B cell (primary cell): ENCODE results near the gene AGTRAP. TPM values are rescaled to one million over a fixed set of nuclear protein-coding genes. Genes with fewer than 3 reads are reported as not detected.

ENCODE experiments used
- ATAC-seq: fragments of 200-7000 bp; cut with Tn5 transposase; one replicate; pipeline ENCODE4 v1.10.0; 2021; ENCODE audit warnings: low read depth, mild to moderate bottlenecking, moderate number of reproducible peaks, moderate library complexity
- CTCF ChIA-PET: fragments of 350-600 bp; sonication (Branson Sonifier 250); formaldehyde crosslinking; loops from one replicate; lab custom pipeline; 2021; ENCODE audit warnings: antibody characterized with exemption, inconsistent platforms; lab: Charles Lee
- POLR2A ChIA-PET: fragments of 350-600 bp; sonication (Branson Sonifier 250); formaldehyde crosslinking; loops from one replicate; lab custom pipeline; 2021; ENCODE audit warnings: antibody characterized with exemption; lab: Charles Lee
- DNase-seq: peaks from one replicate; pipeline ENCODE4 v3.0.0; 2013
- H2AFZ ChIP-seq: 2 replicates; pipeline ENCODE4 v1.6.1; 2012; ENCODE audit warnings: mild to moderate bottlenecking, low read depth, low read length; ENCODE audit not compliant: insufficient read depth, poor library complexity, severe bottlenecking
- H3K27ac ChIP-seq, 2 donors: 1 replicate in 1 of 2; 2 replicates in 1 of 2; pipeline ENCODE4 v1.5.1; 2012 to 2013; ENCODE audit warnings: low read length in 2 of 2, mild to moderate bottlenecking in 2 of 2, moderate library complexity in 1 of 2
- H3K27me3 ChIP-seq, 4 experiments: fragments of 200-600 bp in 1 of 4; sonication (generic) in 1 of 4; replicated peaks in 1 of 4; 1 replicate in 2 of 4; 2 replicates in 2 of 4; pipeline versions ENCODE4 v1.6.1 to v1.7.0; 2013 to 2016; ENCODE audit warnings: low read length in 3 of 4, mild to moderate bottlenecking in 2 of 4, mixed read lengths in 1 of 4, moderate library complexity in 1 of 4; ENCODE audit not compliant: insufficient read depth in 4 of 4, control insufficient read depth in 3 of 4; ENCODE audit errors: control extremely low read depth in 1 of 4
- H3K36me3 ChIP-seq, 2 experiments: replicated peaks in 1 of 2; 1 replicate in 1 of 2; 2 replicates in 1 of 2; pipeline versions ENCODE4 v1.6.1 to v1.7.1; 2013; ENCODE audit warnings: low read length in 1 of 2; ENCODE audit not compliant: insufficient read depth in 2 of 2, control insufficient read depth in 1 of 2; ENCODE audit errors: control extremely low read depth in 1 of 2, extremely low read depth in 1 of 2
- H3K4me1 ChIP-seq, 2 donors: fragments of 200-600 bp in 1 of 2; sonication (generic) in 1 of 2; 1 replicate in 1 of 2; 2 replicates in 1 of 2; pipeline versions ENCODE4 v1.5.1 to v1.6.1; 2013 to 2017; ENCODE audit warnings: low read length in 2 of 2; ENCODE audit not compliant: control insufficient read depth in 2 of 2, insufficient read depth in 2 of 2
- H3K4me2 ChIP-seq: replicated peaks from 2 replicates; pipeline ENCODE3; 2012; ENCODE audit warnings: mild to moderate bottlenecking, low read depth, low read length; ENCODE audit not compliant: poor library complexity, severe bottlenecking
- H3K4me3 ChIP-seq, 5 experiments: fragments of 200-600 bp in 1 of 5; sonication (generic) in 1 of 5; 1 replicate in 3 of 5; 2 replicates in 2 of 5; pipeline versions ENCODE4 v1.5.1 to v1.7.0; 2011 to 2016; ENCODE audit warnings: low read length in 4 of 5, mild to moderate bottlenecking in 4 of 5, low read depth in 2 of 5, control low read depth in 1 of 5, moderate library complexity in 1 of 5; ENCODE audit not compliant: insufficient read depth in 1 of 5; ENCODE audit errors: control extremely low read depth in 1 of 5, extremely low read depth in 1 of 5
- H3K79me2 ChIP-seq: fragments of 200-600 bp; sonication (generic); one replicate; pipeline ENCODE4 v1.6.0; 2016; ENCODE audit warnings: low read length; ENCODE audit not compliant: control insufficient read depth, insufficient read depth
- H3K9ac ChIP-seq: fragments of 200-600 bp; sonication (generic); 2 replicates; pipeline ENCODE4 v1.6.1; 2017; ENCODE audit warnings: mild to moderate bottlenecking, low read length, moderate library complexity
- H3K9me3 ChIP-seq, 3 donors: one replicate each; pipeline versions ENCODE4 v1.6.1 to v1.7.1; 2013; ENCODE audit warnings: low read length in 2 of 3; ENCODE audit not compliant: control insufficient read depth in 2 of 3, insufficient read depth in 1 of 3; ENCODE audit errors: control extremely low read depth in 1 of 3
- H4K20me1 ChIP-seq: 2 replicates; pipeline ENCODE4 v1.6.0; 2012; ENCODE audit warnings: mild to moderate bottlenecking, low read length; ENCODE audit not compliant: insufficient read depth, control insufficient read depth, poor library complexity, severe bottlenecking
- H3K27ac Mint-ChIP-seq: one replicate; pipeline ENCODE4 v1.8.0; 2021; ENCODE audit warnings: mixed read lengths
- H3K27me3 Mint-ChIP-seq: one replicate; pipeline ENCODE4 v1.8.0; 2021; ENCODE audit warnings: mixed read lengths
- H3K4me1 Mint-ChIP-seq: one replicate; pipeline ENCODE4 v1.8.0; 2021; ENCODE audit warnings: mixed read lengths
- H3K4me3 Mint-ChIP-seq: one replicate; pipeline ENCODE4 v1.8.0; 2021; ENCODE audit warnings: mixed read lengths
- H3K9me3 Mint-ChIP-seq: one replicate; pipeline ENCODE4 v1.8.0; 2022; ENCODE audit warnings: mixed read lengths; ENCODE audit not compliant: insufficient read depth
- CTCF ChIP-seq: fragments of 200-600 bp; IDR thresholded peaks from one replicate; pipeline ENCODE4 v1.8.0; 2022; ENCODE audit warnings: antibody characterized with exemption, mild to moderate bottlenecking
- EZH2 ChIP-seq: IDR thresholded peaks from 2 replicates; pipeline ENCODE4 v1.6.1; 2012; ENCODE audit warnings: borderline replicate concordance, low read depth, mild to moderate bottlenecking, moderate library complexity, low read length; ENCODE audit not compliant: insufficient read depth, poor library complexity, severe bottlenecking
- WGBS: methylation state at CpG from one replicate; pipeline ENCODE4 v1.1.5; 2013; ENCODE audit warnings: missing lambda C conversion rate; ENCODE audit not compliant: insufficient coverage; 5-methylcytosine and 5-hydroxymethylcytosine counted together
- intact Hi-C: fragments of 100-400 bp; cut with micrococcal nuclease; formaldehyde crosslinking; loops from one replicate; pipeline ENCODE4 v1.10.0; 2022
- polyA plus RNA-seq: library from polyadenylated mRNA; depleted of rRNA; stranded (reverse); fragments of >200 nt; gene quantifications from 2 replicates; pipeline ENCODE4 v1.2.3, GENCODE V29; 2012
- total RNA-seq, 2 donors: library from RNA; stranded (reverse); fragments of 120-200 nt in 1 of 2; gene quantifications; 1 replicate in 1 of 2; 2 replicates in 1 of 2; pipeline versions ENCODE4 v1.2.3 to v1.2.4, GENCODE V29; 2013 to 2022

AGTRAP gene
- total and polyA plus RNA-seq, 2 donors (not counting 1 experiment from before 2014, with no cell fraction given): 18.3 to 44.9 TPM

DNA sequence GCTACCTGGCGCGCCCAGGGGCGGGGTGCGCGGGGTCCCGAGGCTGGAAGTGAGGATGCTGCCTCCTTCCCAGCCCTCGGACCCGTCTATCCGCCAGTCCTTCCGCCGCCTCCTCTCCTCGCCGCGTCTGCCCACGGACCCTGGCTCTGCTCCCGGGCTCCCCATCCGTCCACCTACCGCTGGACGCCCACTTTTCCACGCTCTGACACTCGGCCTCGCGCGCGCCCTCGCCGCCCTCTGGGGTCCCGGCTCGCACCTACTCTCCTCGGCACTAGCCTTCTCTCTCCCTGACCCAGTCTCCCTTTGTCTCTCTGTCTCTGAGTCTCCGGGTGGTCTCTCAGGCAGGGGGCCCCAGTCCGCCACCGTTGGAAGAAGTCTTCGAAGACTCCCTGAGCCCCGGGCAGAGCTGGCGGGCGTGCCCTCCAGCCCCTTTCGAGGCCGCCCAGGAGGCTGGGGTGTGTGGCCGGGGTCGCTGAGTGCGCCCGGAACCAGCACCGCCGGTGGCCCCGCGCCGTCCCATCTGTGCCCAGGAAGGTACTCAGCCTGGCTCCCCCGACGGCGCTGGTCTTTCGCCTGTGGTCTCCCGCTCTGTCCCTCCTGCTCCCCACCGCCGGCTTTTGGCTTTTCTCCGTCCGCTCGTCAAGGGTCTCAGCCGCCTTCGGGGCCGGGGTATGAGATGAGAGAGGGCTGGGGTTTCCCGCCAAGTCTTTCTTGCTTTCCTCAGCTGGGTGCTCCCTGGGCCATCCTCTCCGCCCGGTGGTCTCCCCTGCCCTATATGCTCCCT lies 43.8 kb upstream of the AGTRAP start:
- H2AFZ ChIP-seq: no peak overlapping the region
- no peaks in the 10 kb centered on the region for H3K9me3 ChIP-seq
- no peaks in the 10 kb centered on the region for H4K20me1 ChIP-seq
- peaks cover 24 to 26% of the 10 kb centered on the region in 2 donors for H3K4me1 ChIP-seq
- peak overlapping the region; percentile 32 for H3K27ac Mint-ChIP-seq
- H3K9me3 Mint-ChIP-seq: no peaks in the 10 kb centered on the region
- WGBS: 9% methylated on average over 55 of the region's 64 CpGs
- H3K4me1 Mint-ChIP-seq: peaks cover 24% of the 10 kb centered on the region
- no peaks in the 10 kb centered on the region for H3K36me3 ChIP-seq
- H3K27me3 Mint-ChIP-seq: peaks cover 54% of the 10 kb centered on the region
- POLR2A ChIA-PET: no interaction called here
- peak overlapping the region; percentile 77 for H3K4me2 ChIP-seq
- CTCF ChIA-PET: no interaction called here
- peak overlapping the region; percentile 76 for H3K4me3 Mint-ChIP-seq
- ATAC-seq (no peak), DNase-seq (no peak)
- intact Hi-C loops: no loop called here
- peaks cover 0 to 48% (median 21%) of the 10 kb centered on the region in 4 experiments for H3K27me3 ChIP-seq
- H3K27ac ChIP-seq: no peak overlapping the region
- H3K79me2 ChIP-seq: no peaks in the 10 kb centered on the region
- no peak overlapping the region for H3K9ac ChIP-seq
- TF ChIP-seq CTCF (no peak), EZH2 (no peak)
- no peak overlapping the region for H3K4me3 ChIP-seq

DNA sequence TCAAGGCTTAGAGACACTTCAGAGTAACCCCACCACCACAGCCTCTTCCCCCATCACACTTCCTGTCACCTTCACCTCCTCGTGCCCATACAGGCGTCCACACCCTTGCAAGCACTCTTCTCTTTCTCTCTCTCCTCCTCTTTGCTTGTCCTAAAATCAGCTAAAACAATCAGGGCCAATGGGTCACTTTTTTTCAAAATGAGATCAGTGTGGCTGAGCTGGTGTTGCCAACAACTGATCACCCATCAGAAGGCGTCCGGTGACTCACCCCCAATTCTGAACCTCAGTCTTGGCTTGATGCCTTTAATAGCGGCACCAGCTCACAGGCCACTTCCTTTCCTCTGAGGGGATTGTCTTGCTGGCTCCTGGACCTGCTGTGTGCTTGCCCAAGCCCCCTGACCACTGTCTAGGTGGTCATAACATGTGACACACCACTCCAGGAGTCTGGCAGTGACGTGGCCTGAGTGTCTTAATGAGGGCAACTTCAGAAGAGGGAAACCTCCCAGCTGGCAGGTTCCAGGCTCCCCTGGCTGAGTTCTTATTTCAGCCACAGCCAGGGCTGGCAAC lies 42.8 kb upstream of the AGTRAP start:
- ChIA-PET CTCF (interaction anchor here (0.8 to 1.7 kb wide), 2 partner anchors 18 to 28 kb away, joined by 3 to 4 read pairs; no protein-coding TSS in a partner anchor), POLR2A (interaction anchor here (0.6 to 1.4 kb wide), 2 partner anchors 27 to 429 kb away, joined by 3 to 6 read pairs; no protein-coding TSS in a partner anchor)
- Histone ChIP-seq H3K9ac (no peak overlapping the region), H3K4me1 (peaks cover 24 to 26% of the 10 kb centered on the region in 2 donors), H3K27ac (no peak overlapping the region), H4K20me1 (no peaks in the 10 kb centered on the region), H3K4me2 (no peak overlapping the region), H3K9me3 (no peaks in the 10 kb centered on the region), H3K79me2 (no peaks in the 10 kb centered on the region), H3K36me3 (no peaks in the 10 kb centered on the region), H3K27me3 (peaks cover 0 to 43% (median 21%) of the 10 kb centered on the region in 4 experiments), H2AFZ (no peak overlapping the region), H3K4me3 (no peak overlapping the region)
- TF ChIP-seq EZH2 (no peak), CTCF (no peak)
- H3K4me3 Mint-ChIP-seq: peak overlapping the region; percentile 47
- DNase-seq (no peak), ATAC-seq (no peak)
- H3K4me1 Mint-ChIP-seq: peaks cover 24% of the 10 kb centered on the region
- peaks cover 49% of the 10 kb centered on the region for H3K27me3 Mint-ChIP-seq
- intact Hi-C loops: no loop called here
- 8% methylated on average over 6 of the region's 6 CpGs for WGBS
- H3K9me3 Mint-ChIP-seq: no peaks in the 10 kb centered on the region
- no peak overlapping the region for H3K27ac Mint-ChIP-seq
